GM18517 (cell line): ENCODE measurements around the gene TCAF2.
"Not testable (repeated sequence)": the region's sequence is repeated elsewhere in the genome, so short reads cannot be mapped to it uniquely, and the experiment has no call there.

Experiments
- ATAC-seq: cut with Tn5 transposase; IDR thresholded peaks from one replicate; pipeline ENCODE4 v1.9.1; 2021; ENCODE audit warnings: mild to moderate bottlenecking, moderate library complexity; ENCODE audit not compliant: unreplicated experiment

The TCAF2 gene

GRCh38 chr7:143620646-143621045, at the start of gene TCAF2:
Gene TCAF2 (plus strand): TSS chr7:143620974.
- peak; percentile 84 for ATAC-seq

GRCh38 chr7:143571501-143571900, 49.3 kb upstream of the TCAF2 start, which contains the start of gene CTAGE15:
Gene CTAGE15 (plus strand): TSS chr7:143571801. CDS start chr7:143571818, 17 bp downstream.
- ATAC-seq, result not testable (repeated sequence)

- not testable (repeated sequence) for ATAC-seq
These were observed 32.6 kb upstream of the TCAF2 start for GRCh38 chr7:143588183-143588582.

- not testable (repeated sequence) for ATAC-seq
These were observed 30.9 kb upstream of the TCAF2 start for GRCh38 chr7:143589897-143590296.

GRCh38 chr7:143598086-143598485, 22.7 kb upstream of the TCAF2 start:
- ATAC-seq, result not testable (repeated sequence)

- not testable (repeated sequence) for ATAC-seq
These were observed 17.2 kb upstream of the TCAF2 start for GRCh38 chr7:143603549-143603948.

- not testable (repeated sequence) for ATAC-seq
These were observed 14.7 kb upstream of the TCAF2 start for GRCh38 chr7:143606088-143606487.

GRCh38 chr7:143615545-143615944, 5.2 kb upstream of the TCAF2 start:
- not testable (repeated sequence) for ATAC-seq

GRCh38 chr7:143617204-143617603, 3.6 kb upstream of the TCAF2 start:
- ATAC-seq, result not testable (repeated sequence)

- peak; percentile 14 for ATAC-seq
These were observed 716 bp upstream of the TCAF2 start for GRCh38 chr7:143620058-143620457.

- peak; percentile 40 for ATAC-seq
These were observed 401 bp downstream of the TCAF2 start for GRCh38 chr7:143621175-143621574.

- peak; percentile 40 for ATAC-seq
These were observed 1.4 kb downstream of the TCAF2 start for GRCh38 chr7:143622130-143622529.

- not testable (repeated sequence) for ATAC-seq
These were observed 9.9 kb downstream of the TCAF2 start for GRCh38 chr7:143630653-143631052.

- ATAC-seq, result not testable (repeated sequence)
These were observed 11.7 kb downstream of the TCAF2 start for GRCh38 chr7:143632506-143632905.

GRCh38 chr7:143633013-143633618, 12.3 kb downstream of the TCAF2 start:
- ATAC-seq, result not testable (repeated sequence)

GRCh38 chr7:143635364-143636240, 14.8 kb downstream of the TCAF2 start:
- not testable (repeated sequence) for ATAC-seq

- not testable (repeated sequence) for ATAC-seq
These were observed 18.6 kb downstream of the TCAF2 start for GRCh38 chr7:143639372-143639771.

GRCh38 chr7:143640528-143641189, 19.9 kb downstream of the TCAF2 start:
- ATAC-seq, result not testable (repeated sequence)

GRCh38 chr7:143646598-143646997, 25.8 kb downstream of the TCAF2 start:
- ATAC-seq, result not testable (repeated sequence)

- ATAC-seq, result not testable (repeated sequence)
These were observed 29.1 kb downstream of the TCAF2 start for GRCh38 chr7:143649902-143650301.

- ATAC-seq, result not testable (repeated sequence)
These were observed 29.7 kb downstream of the TCAF2 start for GRCh38 chr7:143650447-143650846.
